NK-92 (cell line): Measurements from ENCODE around the gene EFCAB8.

ENCODE experiments used
- DNase-seq: peaks from one replicate; lab custom pipeline; 2025; ENCODE audit not compliant: unreplicated experiment; lab: John Stamatoyannopoulos, UW

The EFCAB8 gene

GRCh38 chr20:33004141-33004751, 145.5 kb downstream of the EFCAB8 start, which contains the start of gene SUN5:
TSS of gene SUN5 (minus strand) at chr20:33004433. CDS start at chr20:33004340, 93 bp downstream.
- no peak for DNase-seq

- DNase-seq, result no peak
Observed at GRCh38 chr20:33005132-33005566, 146.4 kb downstream of the EFCAB8 start.

- no peak for DNase-seq
Observed at GRCh38 chr20:33005908-33006775, 147.4 kb downstream of the EFCAB8 start.

GRCh38 chr20:33006776-33007375, 148.2 kb downstream of the EFCAB8 start:
- no peak for DNase-seq

- no peak for DNase-seq
Observed at GRCh38 chr20:33007376-33008335, 148.9 kb downstream of the EFCAB8 start, which contains the start of gene BPIFB2. TSS of gene BPIFB2 (plus strand) at chr20:33007704. CDS start at chr20:33008575, 871 bp downstream.

GRCh38 chr20:33008336-33009213, 149.9 kb downstream of the EFCAB8 start:
- no peak for DNase-seq

GRCh38 chr20:33009214-33010132, 150.8 kb downstream of the EFCAB8 start:
- no peak for DNase-seq

- no peak for DNase-seq
Observed at GRCh38 chr20:33010133-33010504, 151.4 kb downstream of the EFCAB8 start.

GRCh38 chr20:33010674-33011449, 152.1 kb downstream of the EFCAB8 start:
- no peak for DNase-seq
